ENCODE measurements around the gene INSIG2. TPM values are rescaled to one million over a fixed set of nuclear protein-coding genes. Genes with fewer than 3 reads are reported as not detected.

Gene INSIG2
- total RNA-seq, 4 donors from 2014 or later: 8.5 to 24.5 (median 19.6) TPM

GRCh38 chr2:118061135-118061955 lies 26.9 kb upstream of the INSIG2 start:
- TF ChIP-seq CTCF (IDR thresholded peaks at IDR 0.05; ENCODE audit: low read depth): no peak

GRCh38 chr2:118062048-118062447 lies 26.2 kb upstream of the INSIG2 start:
- TF ChIP-seq CTCF (IDR thresholded peaks at IDR 0.05; ENCODE audit: low read depth): no peak

GRCh38 chr2:118062669-118063068 lies 25.6 kb upstream of the INSIG2 start:
- TF ChIP-seq CTCF (IDR thresholded peaks at IDR 0.05; ENCODE audit: low read depth): no peak

GRCh38 chr2:118065015-118065706 lies 23.1 kb upstream of the INSIG2 start:
- TF ChIP-seq CTCF (IDR thresholded peaks at IDR 0.05; ENCODE audit: low read depth): no peak

GRCh38 chr2:118065921-118066511 lies 22.3 kb upstream of the INSIG2 start:
- TF ChIP-seq CTCF (IDR thresholded peaks at IDR 0.05; ENCODE audit: low read depth): no peak

GRCh38 chr2:118077636-118078247 lies 10.5 kb upstream of the INSIG2 start:
- no peak for TF ChIP-seq CTCF (IDR thresholded peaks at IDR 0.05; ENCODE audit: low read depth)

- no peak for TF ChIP-seq CTCF (IDR thresholded peaks at IDR 0.05; ENCODE audit: low read depth)
These were observed 9.5 kb upstream of the INSIG2 start for GRCh38 chr2:118078734-118079133.

Measured in subcutaneous adipose tissue (tissue), 4 donors.